ENCODE measurements around the gene PRRT4. TPM values are rescaled to one million over a fixed set of nuclear protein-coding genes. Genes with fewer than 3 reads are reported as not detected.

The PRRT4 gene
- total and polyA plus RNA-seq, 5 donors = 0.34 to 1.1 (median 0.84) TPM

GRCh38 chr7:128356546-128357216 lies 4.8 kb downstream of the PRRT4 start:
- 85% methylated on average over 2 of the region's 2 CpGs for WGBS
- no peaks in the 10 kb centered on the region for H3K9me3 ChIP-seq (ENCODE audit: control insufficient read depth, low read length)
- no peaks in the 10 kb centered on the region for H3K4me1 ChIP-seq (ENCODE audit: control insufficient read depth, insufficient read depth, low read length)
- DNase-seq (no peak), ATAC-seq (no peak)
- no peak overlapping the region for H3K27ac ChIP-seq (ENCODE audit: low read length)
- H3K27me3 ChIP-seq (ENCODE audit: control insufficient read depth, insufficient read depth) = no peaks in the 10 kb centered on the region
- intact Hi-C loops (cut with DNase I) = no loop called here
- H3K4me3 ChIP-seq (ENCODE audit: low read length) = no peak overlapping the region

GRCh38 chr7:128353610-128354009 lies 7.9 kb downstream of the PRRT4 start:
- WGBS = 98% methylated on average over 1 of the region's 1 CpG
- Histone ChIP-seq H3K27ac (ENCODE audit: low read length) (no peak overlapping the region), H3K9me3 (ENCODE audit: control insufficient read depth, low read length) (no peaks in the 10 kb centered on the region), H3K4me1 (ENCODE audit: control insufficient read depth, insufficient read depth, low read length) (no peaks in the 10 kb centered on the region), H3K27me3 (ENCODE audit: control insufficient read depth, insufficient read depth) (no peaks in the 10 kb centered on the region), H3K4me3 (ENCODE audit: low read length) (no peak overlapping the region)
- ATAC-seq = no peak
- DNase-seq = no peak
- intact Hi-C loops (cut with DNase I) = loop anchor here in 2 of 4 donors (5.0 kb wide), 1 partner anchor 34 kb away; no protein-coding TSS in a partner anchor

- Histone ChIP-seq H3K27me3 (ENCODE audit: control insufficient read depth, insufficient read depth) (no peaks in the 10 kb centered on the region), H3K4me3 (ENCODE audit: low read length) (no peak overlapping the region), H3K4me1 (ENCODE audit: control insufficient read depth, insufficient read depth, low read length) (no peaks in the 10 kb centered on the region), H3K9me3 (ENCODE audit: control insufficient read depth, low read length) (no peaks in the 10 kb centered on the region), H3K27ac (ENCODE audit: low read length) (no peak overlapping the region)
- ATAC-seq (no peak), DNase-seq (no peak)
- WGBS = 77% methylated on average over 3 of the region's 3 CpGs
- intact Hi-C loops (cut with DNase I) = loop anchor here in 2 of 4 donors (5.0 kb wide), 1 partner anchor 34 kb away; no protein-coding TSS in a partner anchor
Measured at GRCh38 chr7:128353189-128353588, 8.3 kb downstream of the PRRT4 start.

DNA sequence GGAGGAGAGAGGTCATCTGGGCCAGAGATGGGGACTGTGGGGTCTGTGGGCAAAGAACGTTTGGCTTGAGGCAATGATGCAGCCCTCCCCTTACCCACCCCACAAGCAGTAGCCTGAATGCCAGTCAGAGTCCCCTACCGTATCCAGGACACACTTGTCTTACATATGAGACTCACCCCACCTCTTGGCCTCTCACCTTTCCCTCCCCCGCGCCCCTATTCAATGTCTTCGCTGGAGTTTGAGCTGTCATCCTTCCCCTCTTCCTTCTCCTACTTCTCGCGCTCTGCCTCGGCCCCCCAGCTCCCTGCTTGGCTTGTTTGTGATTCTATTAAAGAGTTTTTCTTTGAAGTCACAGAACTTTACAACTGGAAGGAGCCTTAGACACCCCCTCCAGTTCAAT lies 8.9 kb downstream of the PRRT4 start:
- Histone ChIP-seq H3K4me3 (ENCODE audit: low read length) (no peak overlapping the region), H3K9me3 (ENCODE audit: control insufficient read depth, low read length) (no peaks in the 10 kb centered on the region), H3K27me3 (ENCODE audit: control insufficient read depth, insufficient read depth) (no peaks in the 10 kb centered on the region), H3K27ac (ENCODE audit: low read length) (no peak overlapping the region), H3K4me1 (ENCODE audit: control insufficient read depth, insufficient read depth, low read length) (no peaks in the 10 kb centered on the region)
- ATAC-seq = no peak
- 64% methylated on average over 8 of the region's 8 CpGs for WGBS
- DNase-seq = no peak
- intact Hi-C loops (cut with DNase I) = loop anchor here in 2 of 4 donors (5.0 kb wide), 1 partner anchor 35 kb away; no protein-coding TSS in a partner anchor

DNA sequence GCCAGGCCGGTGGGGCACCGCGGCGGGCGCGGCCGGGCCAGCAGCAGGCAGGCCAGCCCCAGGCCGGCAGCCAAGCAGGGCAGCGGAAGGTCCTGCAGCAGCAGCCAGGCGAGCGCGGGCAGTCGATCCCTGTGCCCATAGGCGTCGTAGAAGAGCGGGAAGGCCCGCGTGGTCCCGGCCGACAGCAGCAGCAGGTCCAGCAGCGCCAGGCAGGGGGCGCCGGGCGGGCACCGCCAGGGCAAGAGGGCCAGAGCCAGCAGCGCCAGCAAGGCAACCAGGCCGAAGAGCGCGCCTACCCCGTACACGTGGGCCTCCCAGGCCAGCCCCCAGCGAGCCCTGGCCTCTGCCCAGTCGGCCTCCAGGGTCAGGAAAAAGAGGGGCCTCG lies 9.3 kb downstream of the PRRT4 start:
- DNase-seq (peak; percentile 63 to 81 (median 76)), ATAC-seq (peak; percentile 57 to 58)
- H3K4me3 ChIP-seq (ENCODE audit: low read length) = peak overlapping the region; percentile 33
- no peaks in the 10 kb centered on the region for H3K9me3 ChIP-seq (ENCODE audit: control insufficient read depth, low read length)
- intact Hi-C loops (cut with DNase I) = loop anchor here in 2 of 4 donors (5.0 kb wide), 1 partner anchor 35 kb away; no protein-coding TSS in a partner anchor
- no peaks in the 10 kb centered on the region for H3K4me1 ChIP-seq (ENCODE audit: control insufficient read depth, insufficient read depth, low read length)
- H3K27me3 ChIP-seq (ENCODE audit: control insufficient read depth, insufficient read depth) = no peaks in the 10 kb centered on the region
- H3K27ac ChIP-seq (ENCODE audit: low read length) = no peak overlapping the region
- WGBS = 7% methylated on average over 34 of the region's 34 CpGs

DNA sequence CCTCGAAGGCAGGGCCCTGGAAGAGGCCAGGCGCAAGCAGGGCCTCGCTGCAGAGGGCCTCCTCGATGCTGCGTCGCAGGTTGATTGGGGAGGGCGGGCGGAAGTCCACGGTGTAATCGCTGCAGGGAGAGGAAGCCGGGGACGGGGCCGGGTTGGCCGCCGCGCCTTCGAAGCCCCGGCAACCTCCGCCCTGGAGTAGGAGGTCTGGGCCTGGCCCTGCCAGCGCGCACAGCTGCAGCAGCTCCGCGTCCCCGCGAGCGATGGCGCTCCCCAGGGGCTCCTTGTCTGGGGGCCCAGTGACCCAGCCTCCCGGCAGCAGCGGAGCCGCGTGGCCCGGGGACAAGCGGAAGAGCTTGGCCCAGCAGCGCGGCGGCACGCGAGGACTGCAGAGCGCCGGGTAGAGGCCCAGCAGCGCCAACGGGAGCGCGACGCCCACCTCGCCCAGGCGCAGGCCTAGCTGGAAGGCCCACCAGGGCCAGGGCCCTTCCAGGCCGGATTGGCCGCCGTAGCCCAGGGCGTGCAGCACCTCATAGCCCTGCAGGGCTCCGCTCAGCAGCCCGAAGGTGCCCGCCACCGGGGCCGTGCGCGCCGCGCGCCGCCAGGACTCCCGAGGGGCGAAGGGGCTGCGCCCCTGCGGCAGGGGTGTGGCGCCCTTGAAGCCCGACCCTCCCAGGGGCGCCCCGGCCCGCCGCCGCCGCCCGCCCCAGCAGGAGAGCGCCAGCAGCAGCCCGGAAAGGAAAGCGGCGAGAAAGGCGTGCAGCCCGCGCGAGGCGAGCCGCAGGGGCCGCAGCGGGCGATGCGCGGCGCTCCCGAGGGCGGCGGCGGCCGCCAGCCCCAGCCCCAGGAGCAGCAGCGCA lies 10.0 kb downstream of the PRRT4 start:
- Histone ChIP-seq H3K9me3 (ENCODE audit: control insufficient read depth, low read length) (no peaks in the 10 kb centered on the region), H3K4me3 (ENCODE audit: low read length) (peak overlapping the region; percentile 33), H3K4me1 (ENCODE audit: control insufficient read depth, insufficient read depth, low read length) (no peaks in the 10 kb centered on the region), H3K27ac (ENCODE audit: low read length) (no peak overlapping the region), H3K27me3 (ENCODE audit: control insufficient read depth, insufficient read depth) (no peaks in the 10 kb centered on the region)
- peak; percentile 12 for ATAC-seq
- WGBS = 8% methylated on average over 97 of the region's 97 CpGs
- peak in 2 of 3 donors; percentile 57 to 65 for DNase-seq
- intact Hi-C loops (cut with DNase I) = loop anchor here in 2 of 4 donors (5.0 kb wide), 1 partner anchor 36 kb away; no protein-coding TSS in a partner anchor

DNA sequence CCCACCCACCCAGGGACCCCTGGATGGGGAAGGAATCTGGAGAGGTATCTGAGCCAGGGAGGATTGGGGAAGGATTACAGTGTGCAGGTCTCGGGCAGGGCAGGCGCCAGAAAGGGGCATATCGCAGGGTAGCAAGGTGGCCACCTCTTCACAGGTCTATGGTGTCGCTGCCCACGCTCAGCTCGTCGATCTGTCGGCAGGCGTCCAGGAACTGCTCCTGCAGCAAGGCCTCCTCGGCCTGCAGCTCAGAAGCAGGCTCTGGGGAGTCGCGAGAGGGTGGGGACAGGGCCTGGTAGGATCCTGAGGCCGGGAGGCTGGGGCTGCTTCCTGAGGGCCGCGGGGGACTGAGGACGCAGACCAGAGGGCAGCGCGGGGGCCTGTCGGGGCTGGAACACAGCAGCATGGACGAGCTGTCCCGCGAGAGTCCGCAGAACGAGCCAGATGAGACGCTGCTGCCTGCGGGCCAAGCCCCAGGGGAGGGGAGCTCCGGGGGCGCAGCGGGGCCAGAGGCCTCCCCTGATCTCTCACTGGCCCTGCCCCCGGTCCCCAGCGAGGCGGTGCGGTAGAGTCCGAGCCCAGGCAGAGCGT lies 10.7 kb downstream of the PRRT4 start:
- Histone ChIP-seq H3K27me3 (ENCODE audit: control insufficient read depth, insufficient read depth) (no peaks in the 10 kb centered on the region), H3K27ac (ENCODE audit: low read length) (no peak overlapping the region), H3K4me1 (ENCODE audit: control insufficient read depth, insufficient read depth, low read length) (no peaks in the 10 kb centered on the region), H3K4me3 (ENCODE audit: low read length) (no peak overlapping the region), H3K9me3 (ENCODE audit: control insufficient read depth, low read length) (no peaks in the 10 kb centered on the region)
- ATAC-seq (peak in 1 of 2 donors; percentile 22), DNase-seq (no peak)
- WGBS = 58% methylated on average over 35 of the region's 35 CpGs
- intact Hi-C loops (cut with DNase I) = loop anchor here in 2 of 4 donors (5.0 kb wide), 1 partner anchor 36 kb away; no protein-coding TSS in a partner anchor

DNA sequence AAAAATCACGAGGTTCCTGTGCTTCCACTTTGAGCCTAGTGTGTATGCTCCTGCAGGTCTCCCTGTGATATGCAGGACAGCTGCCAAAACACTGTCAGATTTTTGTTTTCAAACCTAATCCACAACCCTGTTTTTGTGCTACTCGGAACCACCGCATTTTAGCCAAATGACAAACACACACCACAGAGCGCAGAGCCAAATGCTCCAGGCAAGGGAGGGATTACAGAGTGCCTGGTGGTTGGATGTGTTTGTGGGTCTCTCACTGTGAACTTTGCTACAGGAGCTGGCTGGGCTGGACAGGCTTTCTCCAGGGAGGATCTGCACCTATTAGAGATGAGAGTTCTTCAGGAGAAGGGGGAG lies 12.0 kb downstream of the PRRT4 start:
- Histone ChIP-seq H3K4me1 (ENCODE audit: control insufficient read depth, insufficient read depth, low read length) (no peaks in the 10 kb centered on the region), H3K4me3 (ENCODE audit: low read length) (no peak overlapping the region), H3K27ac (ENCODE audit: low read length) (no peak overlapping the region), H3K9me3 (ENCODE audit: control insufficient read depth, low read length) (no peaks in the 10 kb centered on the region), H3K27me3 (ENCODE audit: control insufficient read depth, insufficient read depth) (no peaks in the 10 kb centered on the region)
- ATAC-seq = no peak
- intact Hi-C loops (cut with DNase I) = loop anchor here in 2 of 4 donors (5.0 kb wide), 1 partner anchor 38 kb away; no protein-coding TSS in a partner anchor
- no peak for DNase-seq
- 38% methylated on average over 4 of the region's 4 CpGs for WGBS

- peak; percentile 36 to 43 for ATAC-seq
- intact Hi-C loops (cut with DNase I) = loop anchor here in 2 of 4 donors (5.0 kb wide), 1 partner anchor 40 kb away; no protein-coding TSS in a partner anchor
- H3K27me3 ChIP-seq (ENCODE audit: control insufficient read depth, insufficient read depth) = no peaks in the 10 kb centered on the region
- peak; percentile 60 to 79 (median 73) for DNase-seq
- no peak overlapping the region for H3K4me3 ChIP-seq (ENCODE audit: low read length)
- H3K4me1 ChIP-seq (ENCODE audit: control insufficient read depth, insufficient read depth, low read length) = peaks cover 1% of the 10 kb centered on the region
- 3% methylated on average over 2 of the region's 2 CpGs for WGBS
- H3K27ac ChIP-seq (ENCODE audit: low read length) = no peak overlapping the region
- H3K9me3 ChIP-seq (ENCODE audit: control insufficient read depth, low read length) = no peaks in the 10 kb centered on the region
Measured at GRCh38 chr7:128347647-128348097, 13.8 kb downstream of the PRRT4 start.

DNA sequence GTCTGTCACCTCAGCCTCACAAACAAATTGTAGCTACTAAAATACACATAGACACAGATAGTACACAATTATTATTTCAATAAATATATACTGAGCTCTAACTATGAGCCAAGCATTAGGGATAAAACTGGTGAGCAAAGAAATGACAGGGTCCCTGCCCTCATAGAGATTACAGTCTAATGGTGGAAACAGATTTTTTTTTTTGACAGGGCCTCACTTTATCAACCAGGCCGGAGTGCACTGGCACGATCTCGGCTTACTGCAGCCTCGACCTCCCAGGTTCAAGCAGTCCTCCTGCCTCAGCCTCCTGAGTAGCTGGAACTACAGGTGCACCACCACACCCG lies 17.1 kb downstream of the PRRT4 start:
- no peak for ATAC-seq
- intact Hi-C loops (cut with DNase I) = no loop called here
- 95% methylated on average over 5 of the region's 5 CpGs for WGBS
- Histone ChIP-seq H3K4me3 (ENCODE audit: low read length) (no peak overlapping the region), H3K27ac (ENCODE audit: low read length) (no peak overlapping the region), H3K27me3 (ENCODE audit: control insufficient read depth, insufficient read depth) (no peaks in the 10 kb centered on the region), H3K4me1 (ENCODE audit: control insufficient read depth, insufficient read depth, low read length) (peaks cover 4% of the 10 kb centered on the region), H3K9me3 (ENCODE audit: control insufficient read depth, low read length) (no peaks in the 10 kb centered on the region)
- no peak for DNase-seq

All from right cardiac atrium (tissue), 5 donors.